Medulla oblongata (tissue), 1 donor: ENCODE data around the gene AOC1.

Experiments used
- DNase-seq: peaks from one replicate; pipeline ENCODE4 v3.0.0-alpha.2; 2015; ENCODE audit errors: extremely low spot score

Gene AOC1

GRCh38 chr7:150857276-150858055 lies 5.1 kb downstream of the AOC1 start:
- no peak for DNase-seq

GRCh38 chr7:150858236-150859197 lies 6.2 kb downstream of the AOC1 start:
- DNase-seq = no peak

GRCh38 chr7:150860291-150860977 lies 8.1 kb downstream of the AOC1 start:
- DNase-seq = no peak

GRCh38 chr7:150860978-150861295 lies 8.6 kb downstream of the AOC1 start:
- DNase-seq = no peak

GRCh38 chr7:150862356-150862755 lies 10.0 kb downstream of the AOC1 start:
- DNase-seq = no peak

GRCh38 chr7:150863946-150864345 lies 11.6 kb downstream of the AOC1 start:
- DNase-seq = no peak

- DNase-seq = no peak
These were observed 14.7 kb downstream of the AOC1 start for GRCh38 chr7:150866932-150867564.

GRCh38 chr7:150867605-150868004 lies 15.3 kb downstream of the AOC1 start:
- no peak for DNase-seq

- DNase-seq = no peak
These were observed 17.1 kb downstream of the AOC1 start for GRCh38 chr7:150869467-150869866.

- DNase-seq = no peak
These were observed 19.3 kb downstream of the AOC1 start for GRCh38 chr7:150871601-150872000.

GRCh38 chr7:150874401-150875198 lies 22.3 kb downstream of the AOC1 start:
- DNase-seq = no peak

GRCh38 chr7:150875791-150876190 lies 23.5 kb downstream of the AOC1 start:
- no peak for DNase-seq

- peak; percentile 89 for DNase-seq
These were observed 24.7 kb downstream of the AOC1 start for GRCh38 chr7:150876817-150877526.

- DNase-seq = no peak
These were observed 25.2 kb downstream of the AOC1 start for GRCh38 chr7:150877536-150877935.

GRCh38 chr7:150879345-150879744 lies 27.0 kb downstream of the AOC1 start:
- no peak for DNase-seq

GRCh38 chr7:150881189-150881588 lies 28.9 kb downstream of the AOC1 start:
- DNase-seq = no peak

GRCh38 chr7:150890853-150891584 lies 38.7 kb downstream of the AOC1 start:
- DNase-seq = no peak

- DNase-seq = no peak
These were observed 39.4 kb downstream of the AOC1 start for GRCh38 chr7:150891740-150892139.

- no peak for DNase-seq
These were observed 43.5 kb downstream of the AOC1 start for GRCh38 chr7:150895809-150896208.
